Measurements from ENCODE around the gene FETUB.

DNA sequence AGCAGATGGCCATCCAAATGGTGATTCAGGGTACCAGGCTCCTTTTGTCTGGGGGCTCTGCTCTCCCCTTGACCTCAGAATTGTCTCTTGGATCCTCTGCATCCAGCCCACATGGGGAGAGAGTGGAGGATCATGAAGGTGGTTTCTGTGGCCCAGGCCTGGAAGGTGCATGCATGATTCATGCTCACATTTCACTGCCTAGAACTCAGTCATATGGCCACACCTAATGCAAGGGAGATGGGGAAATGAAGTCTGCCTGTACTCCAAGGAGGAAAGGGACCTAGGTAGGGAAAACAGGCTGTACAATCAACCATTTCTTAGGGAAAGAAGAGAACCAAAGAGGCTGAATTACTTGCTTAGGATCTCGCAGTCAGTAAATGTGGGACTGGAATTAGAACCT is 40.7 kb downstream of the FETUB start:
- TF ChIP-seq, protein P1, sequence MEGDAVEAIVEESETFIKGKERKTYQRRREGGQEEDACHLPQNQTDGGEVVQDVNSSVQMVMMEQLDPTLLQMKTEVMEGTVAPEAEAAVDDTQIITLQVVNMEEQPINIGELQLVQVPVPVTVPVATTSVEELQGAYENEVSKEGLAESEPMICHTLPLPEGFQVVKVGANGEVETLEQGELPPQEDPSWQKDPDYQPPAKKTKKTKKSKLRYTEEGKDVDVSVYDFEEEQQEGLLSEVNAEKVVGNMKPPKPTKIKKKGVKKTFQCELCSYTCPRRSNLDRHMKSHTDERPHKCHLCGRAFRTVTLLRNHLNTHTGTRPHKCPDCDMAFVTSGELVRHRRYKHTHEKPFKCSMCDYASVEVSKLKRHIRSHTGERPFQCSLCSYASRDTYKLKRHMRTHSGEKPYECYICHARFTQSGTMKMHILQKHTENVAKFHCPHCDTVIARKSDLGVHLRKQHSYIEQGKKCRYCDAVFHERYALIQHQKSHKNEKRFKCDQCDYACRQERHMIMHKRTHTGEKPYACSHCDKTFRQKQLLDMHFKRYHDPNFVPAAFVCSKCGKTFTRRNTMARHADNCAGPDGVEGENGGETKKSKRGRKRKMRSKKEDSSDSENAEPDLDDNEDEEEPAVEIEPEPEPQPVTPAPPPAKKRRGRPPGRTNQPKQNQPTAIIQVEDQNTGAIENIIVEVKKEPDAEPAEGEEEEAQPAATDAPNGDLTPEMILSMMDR (optimal IDR thresholded peaks at IDR 0.05 in 1 of 3, IDR thresholded peaks at IDR 0.05 in 1 of 3, conservative IDR thresholded peaks at IDR 0.05 in 1 of 3; ENCODE audit: extremely low read depth in 1 of 3, insufficient read depth in 2 of 3, low read length in 3 of 3): no peak
- TF ChIP-seq EZH2 (IDR thresholded peaks at IDR 0.05; ENCODE audit: low read length): no peak

Data from keratinocyte (primary cell).